ENCODE data around the gene MTR.
A peak's percentile ranks its signal among the peaks of the same experiment; 100 is the strongest.
"Not testable (repeated sequence)": the region's sequence is repeated elsewhere in the genome, so short reads cannot be mapped to it uniquely, and the experiment has no call there.

The MTR gene

GRCh38 chr1:236853921-236854604 lies 59.0 kb downstream of the MTR start:
- TF ChIP-seq HDGF (IDR thresholded peaks at IDR 0.05; ENCODE audit: borderline replicate concordance) (no peak), FOXA1 (IDR thresholded peaks at IDR 0.05) (no peak), TARDBP (IDR thresholded peaks at IDR 0.05) (no peak), BHLHE40 (IDR thresholded peaks at IDR 0.05; ENCODE audit: borderline replicate concordance) (no peak)
- TF ChIP-seq, protein P1, sequence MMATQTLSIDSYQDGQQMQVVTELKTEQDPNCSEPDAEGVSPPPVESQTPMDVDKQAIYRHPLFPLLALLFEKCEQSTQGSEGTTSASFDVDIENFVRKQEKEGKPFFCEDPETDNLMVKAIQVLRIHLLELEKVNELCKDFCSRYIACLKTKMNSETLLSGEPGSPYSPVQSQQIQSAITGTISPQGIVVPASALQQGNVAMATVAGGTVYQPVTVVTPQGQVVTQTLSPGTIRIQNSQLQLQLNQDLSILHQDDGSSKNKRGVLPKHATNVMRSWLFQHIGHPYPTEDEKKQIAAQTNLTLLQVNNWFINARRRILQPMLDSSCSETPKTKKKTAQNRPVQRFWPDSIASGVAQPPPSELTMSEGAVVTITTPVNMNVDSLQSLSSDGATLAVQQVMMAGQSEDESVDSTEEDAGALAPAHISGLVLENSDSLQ (IDR thresholded peaks at IDR 0.05): peak; percentile 34; the same call in 1 of the 2 replicates
- CTCF ChIA-PET: no interaction called here
- POLR2A ChIA-PET: no interaction called here
- DNase-seq (ENCODE audit: extremely low spot score): no peak

DNA sequence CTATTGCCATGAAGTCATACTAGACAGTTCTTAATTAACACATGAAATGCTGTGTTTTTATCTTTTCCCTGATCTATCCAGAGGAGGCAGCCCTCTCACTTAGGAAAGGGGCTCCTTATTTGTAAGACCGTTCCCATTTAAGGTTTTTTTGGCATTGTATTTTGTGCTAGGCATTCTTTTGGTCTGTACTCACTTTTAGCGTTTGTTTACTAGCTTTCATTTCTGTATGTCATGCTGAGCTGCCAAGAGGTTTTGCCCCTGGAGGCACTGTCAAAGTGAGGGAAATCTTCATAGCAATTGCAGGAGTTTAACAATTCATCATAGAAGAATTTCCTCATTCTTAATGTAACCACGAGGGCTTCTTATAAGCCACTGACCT lies 59.5 kb downstream of the MTR start:
- no peak for DNase-seq (ENCODE audit: extremely low spot score)
- TF ChIP-seq FOXA1 (IDR thresholded peaks at IDR 0.05) (no peak), TARDBP (IDR thresholded peaks at IDR 0.05) (no peak), HDGF (IDR thresholded peaks at IDR 0.05; ENCODE audit: borderline replicate concordance) (no peak), NFRKB (IDR thresholded peaks at IDR 0.05) (no peak), FOXM1 (IDR thresholded peaks at IDR 0.05; ENCODE audit: borderline replicate concordance) (no peak), ELF4 (IDR thresholded peaks at IDR 0.05) (no peak), L3MBTL2 (conservative IDR thresholded peaks at IDR 0.05) (no peak), FOXK2 (IDR thresholded peaks at IDR 0.05) (no peak), SP1 (IDR thresholded peaks at IDR 0.05) (no peak), LEF1 (IDR thresholded peaks at IDR 0.05; ENCODE audit: borderline replicate concordance) (no peak)
- TF ChIP-seq, protein P1 (IDR thresholded peaks at IDR 0.05): no peak
- ChIA-PET POLR2A (no interaction called here), CTCF (no interaction called here)

GRCh38 chr1:236856649-236857048 lies 61.6 kb downstream of the MTR start:
- CTCF ChIA-PET: not testable (repeated sequence)

GRCh38 chr1:236858165-236858564 lies 63.1 kb downstream of the MTR start:
- no peak for DNase-seq (ENCODE audit: extremely low spot score)
- no peak for TF ChIP-seq ELF4 (IDR thresholded peaks at IDR 0.05)
- TF ChIP-seq SP1 (IDR thresholded peaks at IDR 0.05): no peak
- TF ChIP-seq NFRKB (IDR thresholded peaks at IDR 0.05): no peak
- TF ChIP-seq, protein P1 (IDR thresholded peaks at IDR 0.05): no peak
- no peak for TF ChIP-seq BHLHE40 (IDR thresholded peaks at IDR 0.05; ENCODE audit: borderline replicate concordance)
- no peak for TF ChIP-seq FOXA1 (IDR thresholded peaks at IDR 0.05)
- no peak for TF ChIP-seq SUZ12 (IDR thresholded peaks at IDR 0.05)
- TF ChIP-seq ARNT (IDR thresholded peaks at IDR 0.05): no peak
- no peak for TF ChIP-seq FOXK2 (IDR thresholded peaks at IDR 0.05)
- ChIA-PET POLR2A (no interaction called here), CTCF (no interaction called here)

More at GRCh38 chr1:236856649-236857048, 61.6 kb downstream of the MTR start:
- POLR2A ChIA-PET; DNase-seq (ENCODE audit: extremely low spot score): not testable (repeated sequence)

DNA sequence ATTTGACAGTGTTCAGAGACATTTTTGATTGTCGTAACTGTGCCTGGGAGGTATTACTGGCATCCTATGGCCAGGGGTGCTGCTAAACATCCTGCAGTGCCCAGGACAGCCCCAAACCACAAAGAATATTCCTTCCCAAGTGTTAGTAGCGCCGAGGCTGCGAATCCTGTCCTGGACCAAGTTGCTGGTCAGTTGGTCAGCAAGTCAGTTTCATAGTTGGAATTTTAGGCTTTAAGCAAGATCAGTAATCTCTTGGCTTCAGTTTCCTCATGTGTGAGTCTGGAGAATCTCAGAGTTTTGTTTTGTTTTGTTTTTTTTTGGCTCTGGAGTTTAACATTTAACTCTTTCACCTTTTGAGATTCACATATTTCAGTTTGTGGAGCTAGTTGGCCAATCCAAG lies 65.0 kb downstream of the MTR start:
- CTCF ChIA-PET: no interaction called here
- POLR2A ChIA-PET: interaction anchor here (1.6 kb wide), 1 partner anchor 65 kb away, joined by 3 read pairs; the partner anchor contains the start of gene MTR
- TF ChIP-seq ELF4 (IDR thresholded peaks at IDR 0.05): no peak
- no peak for TF ChIP-seq ZNF384 (IDR thresholded peaks at IDR 0.05)
- TF ChIP-seq CTBP1 (IDR thresholded peaks at IDR 0.05; ENCODE audit: borderline replicate concordance): no peak
- no peak for TF ChIP-seq ARNT (IDR thresholded peaks at IDR 0.05)
- TF ChIP-seq TARDBP (IDR thresholded peaks at IDR 0.05): no peak
- no peak for TF ChIP-seq SP1 (IDR thresholded peaks at IDR 0.05)
- DNase-seq (ENCODE audit: extremely low spot score): no peak

DNA sequence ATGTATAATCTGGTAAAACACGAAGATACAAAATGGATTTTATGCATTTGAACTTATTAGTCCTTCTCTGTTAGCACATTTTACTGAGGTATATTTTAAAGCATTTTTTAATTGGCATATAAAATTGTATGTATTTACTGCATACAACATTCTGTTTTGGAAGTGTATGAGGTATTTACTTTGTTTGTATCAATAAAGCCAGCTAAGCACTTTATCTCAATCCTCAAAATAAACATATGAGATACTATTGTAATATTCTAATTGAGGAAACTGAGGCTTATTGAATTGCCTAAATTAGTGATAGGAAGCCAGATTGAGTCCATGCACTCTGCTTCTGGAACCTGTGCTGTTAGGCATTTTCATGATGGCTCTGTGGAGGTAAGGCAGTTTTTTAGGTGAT lies 65.6 kb downstream of the MTR start:
- ChIA-PET CTCF (interaction anchor here (0.5 kb wide), 1 partner anchor 252 kb away, joined by 3 read pairs; no protein-coding TSS in a partner anchor), POLR2A (interaction anchor here (1.6 kb wide), 1 partner anchor 66 kb away, joined by 3 read pairs; the partner anchor contains the start of gene MTR)
- DNase-seq (ENCODE audit: extremely low spot score): no peak
- TF ChIP-seq LEF1 (IDR thresholded peaks at IDR 0.05; ENCODE audit: borderline replicate concordance): no peak
- no peak for TF ChIP-seq L3MBTL2 (conservative IDR thresholded peaks at IDR 0.05)
- TF ChIP-seq FOXA1 (IDR thresholded peaks at IDR 0.05): no peak
- TF ChIP-seq, protein P1 (IDR thresholded peaks at IDR 0.05): no peak
- no peak for TF ChIP-seq BHLHE40 (IDR thresholded peaks at IDR 0.05; ENCODE audit: borderline replicate concordance)
- TF ChIP-seq CTBP1 (IDR thresholded peaks at IDR 0.05; ENCODE audit: borderline replicate concordance): no peak
- no peak for TF ChIP-seq HDGF (IDR thresholded peaks at IDR 0.05; ENCODE audit: borderline replicate concordance)
- no peak for TF ChIP-seq ELF4 (IDR thresholded peaks at IDR 0.05)
- TF ChIP-seq ARNT (IDR thresholded peaks at IDR 0.05): no peak
- TF ChIP-seq TARDBP (IDR thresholded peaks at IDR 0.05): no peak
- no peak for TF ChIP-seq NFRKB (IDR thresholded peaks at IDR 0.05)
- no peak for TF ChIP-seq FOXK2 (IDR thresholded peaks at IDR 0.05)
- no peak for TF ChIP-seq SUZ12 (IDR thresholded peaks at IDR 0.05)
